B cell (primary cell): Measurements from ENCODE around the gene YARS1. TPM values are rescaled to one million over a fixed set of nuclear protein-coding genes. Genes with fewer than 3 reads are reported as not detected.

Experiments
- ATAC-seq: fragments of 200-7000 bp; cut with Tn5 transposase; one replicate; pipeline ENCODE4 v1.10.0; 2021; ENCODE audit warnings: low read depth, mild to moderate bottlenecking, moderate number of reproducible peaks, moderate library complexity
- CTCF ChIA-PET: fragments of 350-600 bp; sonication (Branson Sonifier 250); formaldehyde crosslinking; loops from one replicate; lab custom pipeline; 2021; ENCODE audit warnings: antibody characterized with exemption, inconsistent platforms; lab: Charles Lee
- POLR2A ChIA-PET: fragments of 350-600 bp; sonication (Branson Sonifier 250); formaldehyde crosslinking; loops from one replicate; lab custom pipeline; 2021; ENCODE audit warnings: antibody characterized with exemption; lab: Charles Lee
- DNase-seq: peaks from one replicate; pipeline ENCODE4 v3.0.0; 2013
- H2AFZ ChIP-seq: 2 replicates; pipeline ENCODE4 v1.6.1; 2012; ENCODE audit warnings: mild to moderate bottlenecking, low read depth, low read length; ENCODE audit not compliant: insufficient read depth, poor library complexity, severe bottlenecking
- H3K27ac ChIP-seq, 2 donors: 1 replicate in 1 of 2; 2 replicates in 1 of 2; pipeline ENCODE4 v1.5.1; 2012 to 2013; ENCODE audit warnings: low read length in 2 of 2, mild to moderate bottlenecking in 2 of 2, moderate library complexity in 1 of 2
- H3K27me3 ChIP-seq, 4 experiments: fragments of 200-600 bp in 1 of 4; sonication (generic) in 1 of 4; replicated peaks in 1 of 4; 1 replicate in 2 of 4; 2 replicates in 2 of 4; pipeline versions ENCODE4 v1.6.1 to v1.7.0; 2013 to 2016; ENCODE audit warnings: low read length in 3 of 4, mild to moderate bottlenecking in 2 of 4, mixed read lengths in 1 of 4, moderate library complexity in 1 of 4; ENCODE audit not compliant: insufficient read depth in 4 of 4, control insufficient read depth in 3 of 4; ENCODE audit errors: control extremely low read depth in 1 of 4
- H3K36me3 ChIP-seq, 2 experiments: replicated peaks in 1 of 2; 1 replicate in 1 of 2; 2 replicates in 1 of 2; pipeline versions ENCODE4 v1.6.1 to v1.7.1; 2013; ENCODE audit warnings: low read length in 1 of 2; ENCODE audit not compliant: insufficient read depth in 2 of 2, control insufficient read depth in 1 of 2; ENCODE audit errors: control extremely low read depth in 1 of 2, extremely low read depth in 1 of 2
- H3K4me1 ChIP-seq, 2 donors: fragments of 200-600 bp in 1 of 2; sonication (generic) in 1 of 2; 1 replicate in 1 of 2; 2 replicates in 1 of 2; pipeline versions ENCODE4 v1.5.1 to v1.6.1; 2013 to 2017; ENCODE audit warnings: low read length in 2 of 2; ENCODE audit not compliant: control insufficient read depth in 2 of 2, insufficient read depth in 2 of 2
- H3K4me2 ChIP-seq: replicated peaks from 2 replicates; pipeline ENCODE3; 2012; ENCODE audit warnings: mild to moderate bottlenecking, low read depth, low read length; ENCODE audit not compliant: poor library complexity, severe bottlenecking
- H3K4me3 ChIP-seq, 5 experiments: fragments of 200-600 bp in 1 of 5; sonication (generic) in 1 of 5; 1 replicate in 3 of 5; 2 replicates in 2 of 5; pipeline versions ENCODE4 v1.5.1 to v1.7.0; 2011 to 2016; ENCODE audit warnings: low read length in 4 of 5, mild to moderate bottlenecking in 4 of 5, low read depth in 2 of 5, control low read depth in 1 of 5, moderate library complexity in 1 of 5; ENCODE audit not compliant: insufficient read depth in 1 of 5; ENCODE audit errors: control extremely low read depth in 1 of 5, extremely low read depth in 1 of 5
- H3K79me2 ChIP-seq: fragments of 200-600 bp; sonication (generic); one replicate; pipeline ENCODE4 v1.6.0; 2016; ENCODE audit warnings: low read length; ENCODE audit not compliant: control insufficient read depth, insufficient read depth
- H3K9ac ChIP-seq: fragments of 200-600 bp; sonication (generic); 2 replicates; pipeline ENCODE4 v1.6.1; 2017; ENCODE audit warnings: mild to moderate bottlenecking, low read length, moderate library complexity
- H3K9me3 ChIP-seq, 3 donors: one replicate each; pipeline versions ENCODE4 v1.6.1 to v1.7.1; 2013; ENCODE audit warnings: low read length in 2 of 3; ENCODE audit not compliant: control insufficient read depth in 2 of 3, insufficient read depth in 1 of 3; ENCODE audit errors: control extremely low read depth in 1 of 3
- H4K20me1 ChIP-seq: 2 replicates; pipeline ENCODE4 v1.6.0; 2012; ENCODE audit warnings: mild to moderate bottlenecking, low read length; ENCODE audit not compliant: insufficient read depth, control insufficient read depth, poor library complexity, severe bottlenecking
- H3K27ac Mint-ChIP-seq: one replicate; pipeline ENCODE4 v1.8.0; 2021; ENCODE audit warnings: mixed read lengths
- H3K27me3 Mint-ChIP-seq: one replicate; pipeline ENCODE4 v1.8.0; 2021; ENCODE audit warnings: mixed read lengths
- H3K4me1 Mint-ChIP-seq: one replicate; pipeline ENCODE4 v1.8.0; 2021; ENCODE audit warnings: mixed read lengths
- H3K4me3 Mint-ChIP-seq: one replicate; pipeline ENCODE4 v1.8.0; 2021; ENCODE audit warnings: mixed read lengths
- H3K9me3 Mint-ChIP-seq: one replicate; pipeline ENCODE4 v1.8.0; 2022; ENCODE audit warnings: mixed read lengths; ENCODE audit not compliant: insufficient read depth
- EZH2 ChIP-seq: IDR thresholded peaks from 2 replicates; pipeline ENCODE4 v1.6.1; 2012; ENCODE audit warnings: borderline replicate concordance, low read depth, mild to moderate bottlenecking, moderate library complexity, low read length; ENCODE audit not compliant: insufficient read depth, poor library complexity, severe bottlenecking
- WGBS: methylation state at CpG from one replicate; pipeline ENCODE4 v1.1.5; 2013; ENCODE audit warnings: missing lambda C conversion rate; ENCODE audit not compliant: insufficient coverage; 5-methylcytosine and 5-hydroxymethylcytosine counted together
- intact Hi-C: fragments of 100-400 bp; cut with micrococcal nuclease; formaldehyde crosslinking; loops from one replicate; pipeline ENCODE4 v1.10.0; 2022
- polyA plus RNA-seq: library from polyadenylated mRNA; depleted of rRNA; stranded (reverse); fragments of >200 nt; gene quantifications from 2 replicates; pipeline ENCODE4 v1.2.3, GENCODE V29; 2012
- total RNA-seq, 2 donors: library from RNA; stranded (reverse); fragments of 120-200 nt in 1 of 2; gene quantifications; 1 replicate in 1 of 2; 2 replicates in 1 of 2; pipeline versions ENCODE4 v1.2.3 to v1.2.4, GENCODE V29; 2013 to 2022
- TF ChIP-seq, protein P1 (sequence below): fragments of 200-600 bp; IDR thresholded peaks from one replicate; pipeline ENCODE4 v1.8.0; 2022; ENCODE audit warnings: antibody characterized with exemption, mild to moderate bottlenecking

YARS1 gene
- total and polyA plus RNA-seq, 2 donors (not counting 1 experiment from before 2014, with no cell fraction given), result 33.0 to 73.2 TPM

DNA sequence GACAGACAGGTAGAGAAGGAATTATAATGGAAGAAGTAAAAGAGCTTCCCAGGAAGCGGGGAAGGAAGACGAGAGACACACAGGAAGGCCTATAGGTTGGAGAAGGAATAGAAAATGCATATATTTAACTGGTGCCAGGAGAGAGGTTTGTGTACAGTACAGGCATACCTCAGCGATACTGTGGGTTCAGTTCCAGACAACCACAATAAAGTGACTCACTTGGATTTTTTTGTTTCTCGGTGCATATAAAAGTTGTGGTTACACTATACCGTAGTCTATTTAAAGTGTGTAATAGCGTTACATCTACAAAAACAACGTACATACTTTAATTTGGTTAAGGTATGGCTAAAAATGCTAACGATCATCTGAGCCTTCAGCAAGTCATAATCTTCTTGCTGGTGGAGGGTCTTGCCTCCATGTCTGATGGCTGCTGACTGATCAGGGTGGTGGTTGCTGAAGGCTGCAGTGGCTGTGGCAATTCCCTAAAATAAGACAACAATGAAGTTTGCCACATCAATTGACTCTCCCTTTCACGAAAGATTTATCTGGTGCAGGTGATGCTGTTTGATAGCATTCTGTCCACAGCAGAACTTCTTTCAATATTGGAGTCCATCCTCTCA, 16.0 kb downstream of the YARS1 start:
- intact Hi-C loops, result no loop called here
- no peak overlapping the region for H3K4me3 ChIP-seq
- TF ChIP-seq, protein P1, sequence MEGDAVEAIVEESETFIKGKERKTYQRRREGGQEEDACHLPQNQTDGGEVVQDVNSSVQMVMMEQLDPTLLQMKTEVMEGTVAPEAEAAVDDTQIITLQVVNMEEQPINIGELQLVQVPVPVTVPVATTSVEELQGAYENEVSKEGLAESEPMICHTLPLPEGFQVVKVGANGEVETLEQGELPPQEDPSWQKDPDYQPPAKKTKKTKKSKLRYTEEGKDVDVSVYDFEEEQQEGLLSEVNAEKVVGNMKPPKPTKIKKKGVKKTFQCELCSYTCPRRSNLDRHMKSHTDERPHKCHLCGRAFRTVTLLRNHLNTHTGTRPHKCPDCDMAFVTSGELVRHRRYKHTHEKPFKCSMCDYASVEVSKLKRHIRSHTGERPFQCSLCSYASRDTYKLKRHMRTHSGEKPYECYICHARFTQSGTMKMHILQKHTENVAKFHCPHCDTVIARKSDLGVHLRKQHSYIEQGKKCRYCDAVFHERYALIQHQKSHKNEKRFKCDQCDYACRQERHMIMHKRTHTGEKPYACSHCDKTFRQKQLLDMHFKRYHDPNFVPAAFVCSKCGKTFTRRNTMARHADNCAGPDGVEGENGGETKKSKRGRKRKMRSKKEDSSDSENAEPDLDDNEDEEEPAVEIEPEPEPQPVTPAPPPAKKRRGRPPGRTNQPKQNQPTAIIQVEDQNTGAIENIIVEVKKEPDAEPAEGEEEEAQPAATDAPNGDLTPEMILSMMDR, result no peak
- TF ChIP-seq EZH2, result no peak
- WGBS, result 84% methylated on average over 4 of the region's 9 CpGs
- Mint-ChIP-seq H3K9me3 (no peaks in the 10 kb centered on the region), H3K4me3 (peak overlapping the region; percentile 2), H3K27ac (peak overlapping the region; percentile 46), H3K27me3 (no peaks in the 10 kb centered on the region), H3K4me1 (peaks cover 34% of the 10 kb centered on the region)
- H3K79me2 ChIP-seq, result no peaks in the 10 kb centered on the region
- H3K4me1 ChIP-seq, result peaks cover 16 to 31% of the 10 kb centered on the region in 2 donors
- H3K27me3 ChIP-seq, result no peaks in the 10 kb centered on the region
- no peak overlapping the region for H3K4me2 ChIP-seq
- ChIA-PET CTCF (no interaction called here), POLR2A (no interaction called here)
- H3K27ac ChIP-seq, result no peak overlapping the region
- H3K9ac ChIP-seq, result no peak overlapping the region
- DNase-seq (no peak), ATAC-seq (no peak)
- no peaks in the 10 kb centered on the region for H4K20me1 ChIP-seq
- H3K9me3 ChIP-seq, result peaks cover 0 to 6% (median 0%) of the 10 kb centered on the region in 3 donors
- H3K36me3 ChIP-seq, result peaks cover 0 to 24% of the 10 kb centered on the region in 2 experiments
- H2AFZ ChIP-seq, result no peak overlapping the region

DNA sequence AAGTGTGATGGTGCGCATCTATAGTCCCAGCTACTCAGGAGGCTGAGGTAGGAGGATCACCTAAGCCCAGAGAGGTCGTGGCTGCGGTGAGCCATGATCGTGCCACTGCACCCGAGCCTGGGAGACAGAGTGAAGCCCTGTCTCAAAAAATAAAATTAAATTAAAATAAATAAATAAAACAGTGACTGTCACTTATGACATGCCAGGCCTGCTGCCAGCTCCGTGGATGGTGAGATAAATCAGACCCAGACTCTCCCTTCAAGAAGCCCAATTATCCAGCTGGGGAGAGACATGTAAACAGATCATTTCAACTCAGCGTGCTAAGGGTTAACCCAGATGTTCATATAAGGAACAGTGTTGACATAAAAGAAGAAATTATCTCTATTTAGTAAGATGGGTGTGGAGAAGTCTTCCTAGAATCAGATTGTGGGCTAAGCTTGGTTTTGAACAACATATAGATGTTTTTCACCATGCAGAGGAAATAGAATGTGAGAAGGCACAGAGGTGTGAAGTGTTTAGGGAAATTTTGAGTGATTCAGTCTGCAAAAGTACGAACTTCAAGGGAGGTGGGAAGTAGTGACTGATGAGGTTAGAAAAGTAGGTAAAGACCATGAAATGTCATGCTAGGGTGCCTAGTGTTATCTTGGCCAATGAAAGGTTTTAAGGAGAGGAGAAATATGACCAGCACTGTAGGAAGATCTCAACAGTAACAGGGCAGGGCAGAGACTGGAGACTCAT, 18.3 kb downstream of the YARS1 start:
- ChIA-PET POLR2A (interaction anchor here (1.0 kb wide), 1 partner anchor 148 kb away, joined by 4 read pairs; the partner anchor contains the start of gene RBBP4), CTCF (interaction anchor here (0.6 kb wide), 1 partner anchor 42 kb away, joined by 3 read pairs; no protein-coding TSS in a partner anchor)
- TF ChIP-seq, protein P1, result no peak
- no peak for TF ChIP-seq EZH2
- Mint-ChIP-seq H3K27ac (peak overlapping the region; percentile 77), H3K4me3 (peak overlapping the region; percentile 23), H3K9me3 (no peaks in the 10 kb centered on the region), H3K4me1 (peaks cover 35% of the 10 kb centered on the region), H3K27me3 (no peaks in the 10 kb centered on the region)
- no peaks in the 10 kb centered on the region for H3K9me3 ChIP-seq
- H2AFZ ChIP-seq, result no peak overlapping the region
- peaks cover 0 to 19% of the 10 kb centered on the region in 2 experiments for H3K36me3 ChIP-seq
- peak overlapping the region; percentile 34 for H3K4me2 ChIP-seq
- H3K27me3 ChIP-seq, result no peaks in the 10 kb centered on the region
- ATAC-seq (peak; percentile 79), DNase-seq (peak; percentile 42)
- no peaks in the 10 kb centered on the region for H3K79me2 ChIP-seq
- H3K27ac ChIP-seq, result peak overlapping the region in 1 of 2 donors; percentile 69
- H3K4me1 ChIP-seq, result peaks cover 16 to 36% of the 10 kb centered on the region in 2 donors
- H3K9ac ChIP-seq, result peak overlapping the region; percentile 2
- no peak overlapping the region for H3K4me3 ChIP-seq
- no peaks in the 10 kb centered on the region for H4K20me1 ChIP-seq
- WGBS, result 50% methylated on average over 2 of the region's 8 CpGs
- intact Hi-C loops, result no loop called here
